Endothelial cell of umbilical vein (primary cell): ENCODE results near the gene DHRS7B. TPM values are rescaled to one million over a fixed set of nuclear protein-coding genes. Genes with fewer than 3 reads are reported as not detected.

Experiments used
- BruUV-seq: library from RNA; stranded (reverse); fragments of 400-500 nt; replicated peaks from 2 replicates; lab custom pipeline; 2021; lab: Mats Ljungman, UMichigan
- CTCF ChIA-PET: fragments of 300-600, 350-600 bp; sonication (Branson Sonifier 250); formaldehyde crosslinking; loops from one replicate; lab custom pipeline; 2021; ENCODE audit warnings: antibody characterized with exemption, inconsistent platforms; lab: Charles Lee
- POLR2A ChIA-PET: fragments of 300-600, 350-600 bp; sonication (Branson Sonifier 250); formaldehyde crosslinking; loops from one replicate; lab custom pipeline; 2021; ENCODE audit warnings: antibody characterized with exemption, inconsistent platforms; lab: Charles Lee
- DNase-seq: peaks from one replicate; pipeline ENCODE4 v3.0.0-alpha.2; 2011; ENCODE audit warnings: low read depth, low spot score
- FAIRE-seq: peaks from 2 replicates; lab custom pipeline; 2011; peaks lifted over from hg19 to GRCh38; lab: Jason Lieb, UNC
- H2AFZ ChIP-seq: 2 replicates; pipeline ENCODE4 v1.6.0; 2012; ENCODE audit warnings: low read depth, low read length, control low read depth, inconsistent platforms
- H3K27ac ChIP-seq: 2 replicates; pipeline ENCODE4 v1.5.1; 2011; ENCODE audit warnings: low read depth, mild to moderate bottlenecking, control low read depth, low read length, moderate library complexity; ENCODE audit not compliant: insufficient read depth
- H3K27me3 ChIP-seq, 2 experiments: 2 replicates each; pipeline versions ENCODE4 v1.6.0 to v1.6.1; 2011; ENCODE audit warnings: low read length in 2 of 2, mixed read lengths in 1 of 2; ENCODE audit not compliant: control insufficient read depth in 2 of 2, insufficient read depth in 2 of 2
- H3K36me3 ChIP-seq, 2 experiments: 2 replicates in 1 of 2; 3 replicates in 1 of 2; pipeline ENCODE4 v1.5.1; 2011; ENCODE audit warnings: low read length in 2 of 2, mild to moderate bottlenecking in 1 of 2, moderate library complexity in 1 of 2; ENCODE audit not compliant: control insufficient read depth in 2 of 2, insufficient read depth in 2 of 2; ENCODE audit errors: extremely low read depth in 1 of 2
- H3K4me1 ChIP-seq: 3 replicates; pipeline ENCODE4 v1.5.1; 2011; ENCODE audit warnings: mild to moderate bottlenecking, low read length; ENCODE audit not compliant: control insufficient read depth, insufficient read depth; ENCODE audit errors: extremely low read depth
- H3K4me2 ChIP-seq: 2 replicates; pipeline ENCODE4 v1.6.1; 2011; ENCODE audit warnings: low read length, control low read depth, mixed read lengths; ENCODE audit not compliant: insufficient read depth
- H3K4me3 ChIP-seq, 3 experiments: fragments of 200-600 bp in 1 of 3; sonication (generic), shearing (Covaris generic) in 1 of 3; replicated peaks in 1 of 3; 2 replicates each; pipeline ENCODE4 v1.5.1; 2011 to 2016; ENCODE audit warnings: control low read depth in 3 of 3, low read length in 3 of 3, mild to moderate bottlenecking in 2 of 3, inconsistent platforms in 1 of 3, low read depth in 1 of 3, moderate library complexity in 1 of 3; ENCODE audit not compliant: insufficient read depth in 1 of 3
- H3K79me2 ChIP-seq: 2 replicates; pipeline ENCODE4 v1.6.0; 2012; ENCODE audit warnings: low read length, inconsistent platforms; ENCODE audit not compliant: control insufficient read depth, insufficient read depth
- H3K9ac ChIP-seq: replicated peaks from 2 replicates; pipeline ENCODE3; 2011; ENCODE audit warnings: low read length, control low read depth; ENCODE audit not compliant: insufficient read depth; ENCODE audit errors: extremely low read depth
- H3K9me1 ChIP-seq: replicated peaks from 3 replicates; pipeline ENCODE4 v1.6.0; 2011; ENCODE audit warnings: mild to moderate bottlenecking, low read length; ENCODE audit not compliant: control insufficient read depth, insufficient read depth; ENCODE audit errors: extremely low read depth
- H3K9me3 ChIP-seq: replicated peaks from 2 replicates; pipeline ENCODE4 v1.5.1; 2012; ENCODE audit warnings: low read length, inconsistent platforms; ENCODE audit not compliant: control insufficient read depth, insufficient read depth
- H4K20me1 ChIP-seq: replicated peaks from 2 replicates; pipeline ENCODE3; 2011; ENCODE audit warnings: mild to moderate bottlenecking, low read length; ENCODE audit not compliant: control insufficient read depth, insufficient read depth; ENCODE audit errors: extremely low read depth
- EZH2 ChIP-seq: IDR thresholded peaks from 2 replicates; pipeline ENCODE4 v1.6.1; 2012; ENCODE audit warnings: borderline replicate concordance, low read depth, mild to moderate bottlenecking, moderate library complexity, low read length, inconsistent platforms; ENCODE audit not compliant: severe bottlenecking
- JUN ChIP-seq: IDR thresholded peaks from 2 replicates; pipeline ENCODE4 v1.6.1; 2011; ENCODE audit warnings: borderline replicate concordance, low read depth; ENCODE audit not compliant: insufficient read length, insufficient read depth
- MYC ChIP-seq: IDR thresholded peaks from one replicate; pipeline ENCODE4 v1.6.1; 2011; ENCODE audit warnings: mild to moderate bottlenecking, low read depth, low read length
- dilution Hi-C: fragments of 300-500 bp; cut with MboI; formaldehyde crosslinking; loops from one replicate; pipeline ENCODE4 v1.15.0; 2019; ENCODE audit warnings: low sequenced_read_pairs; ENCODE audit not compliant: extremely low pct_ligation_motif_present
- intact Hi-C: fragments of 100-400 bp; cut with micrococcal nuclease; formaldehyde crosslinking; loops from one replicate; pipeline ENCODE4 v1.10.0; 2022
- polyA plus RNA-seq, 4 experiments: library from polyadenylated mRNA; depleted of rRNA in 3 of 4; stranded (reverse) in 3 of 4; unstranded in 1 of 4; fragments of >200 nt; gene quantifications; 2 replicates each; pipeline versions ENCODE4 v1.2.1 to v1.2.3, GENCODE V29; 2011 to 2012; ENCODE audit warnings: missing spikeins in 1 of 4
- total RNA-seq: library from RNA; stranded (reverse); gene quantifications from 2 replicates; pipeline ENCODE4 v1.2.3, GENCODE V29; 2021
- TF ChIP-seq, protein P1 (sequence below), 2 donors: IDR thresholded peaks; 1 replicate in 1 of 2; 2 replicates in 1 of 2; pipeline ENCODE4 v1.5.1; 2011; ENCODE audit warnings: low read length in 2 of 2, mild to moderate bottlenecking in 2 of 2, moderate library complexity in 2 of 2, control low read depth in 1 of 2, inconsistent platforms in 1 of 2, low read depth in 1 of 2; ENCODE audit not compliant: insufficient read depth in 1 of 2; ENCODE audit errors: extremely low read depth in 1 of 2
- TF ChIP-seq, protein P2 (sequence below): IDR thresholded peaks from 2 replicates; pipeline ENCODE4 v1.6.1; 2011; ENCODE audit not compliant: insufficient read depth, insufficient read length

Gene DHRS7B
- total and polyA plus RNA-seq, 2 donors (not counting 3 experiments of a cell fraction or from before 2014, with no cell fraction given): 14.0 to 28.1 TPM

DNA sequence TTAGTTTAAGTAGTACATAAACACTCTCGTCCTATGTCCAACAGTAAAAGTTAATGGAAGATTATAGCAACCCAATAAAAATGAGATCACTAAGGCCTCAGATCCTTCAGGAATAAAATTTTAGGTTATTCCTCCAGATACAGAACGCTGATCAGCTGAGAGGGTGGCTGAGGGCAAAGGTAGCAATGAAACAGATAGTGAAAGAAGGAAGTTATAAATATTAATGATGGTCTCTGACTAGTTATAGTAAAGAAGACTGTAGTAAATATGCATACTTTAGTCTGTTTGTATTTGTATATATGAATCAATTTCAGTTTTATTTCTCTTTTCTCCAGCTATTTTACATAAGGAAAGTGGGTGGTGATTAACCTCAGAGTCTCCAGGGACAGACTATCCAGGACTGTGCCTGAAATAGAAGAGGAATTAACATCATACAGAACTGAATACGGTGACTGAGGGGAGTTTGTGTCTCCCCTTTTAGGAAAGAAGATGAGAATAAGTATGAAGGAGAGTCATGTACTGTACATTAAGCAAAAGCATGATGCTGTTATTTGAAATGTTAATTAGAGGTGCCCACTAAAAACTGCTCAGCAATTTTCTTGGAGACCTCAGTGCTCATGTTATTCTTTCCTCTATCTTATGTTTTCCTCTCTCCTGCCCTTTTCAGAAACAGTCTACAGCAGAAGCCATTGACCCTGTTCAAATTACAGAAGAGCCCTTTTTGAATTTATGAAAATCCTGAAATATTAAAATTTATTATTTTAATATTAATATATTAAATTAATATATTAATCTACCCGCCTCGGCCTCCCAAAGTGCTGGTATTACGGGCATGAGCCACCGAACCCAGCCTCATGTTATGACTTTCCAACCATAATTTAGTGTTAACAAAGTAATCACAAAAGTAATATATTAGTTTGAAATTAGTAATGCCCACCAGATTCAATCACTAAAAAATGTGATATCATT, 36.5 kb upstream of the DHRS7B start:
- no peak for FAIRE-seq

More for the DNA sequence above, 36.5 kb upstream of the DHRS7B start:
- ChIA-PET CTCF (interaction anchor here (1.1 kb wide), 1 partner anchor 9 kb away, joined by 5 read pairs; no protein-coding TSS in a partner anchor), POLR2A (no interaction called here)
- Histone ChIP-seq H3K79me2 (no peaks in the 10 kb centered on the region), H3K4me3 (no peak overlapping the region), H3K27ac (no peak overlapping the region), H3K4me2 (no peak overlapping the region), H3K36me3 (no peaks in the 10 kb centered on the region), H3K27me3 (peaks cover 0 to 5% of the 10 kb centered on the region in 2 experiments), H4K20me1 (no peaks in the 10 kb centered on the region), H3K9me1 (no peaks in the 10 kb centered on the region), H3K9me3 (no peaks in the 10 kb centered on the region), H2AFZ (no peak overlapping the region), H3K4me1 (no peaks in the 10 kb centered on the region), H3K9ac (no peak overlapping the region)
- no peak for DNase-seq
- no peak for TF ChIP-seq EZH2
- TF ChIP-seq, protein P1, sequence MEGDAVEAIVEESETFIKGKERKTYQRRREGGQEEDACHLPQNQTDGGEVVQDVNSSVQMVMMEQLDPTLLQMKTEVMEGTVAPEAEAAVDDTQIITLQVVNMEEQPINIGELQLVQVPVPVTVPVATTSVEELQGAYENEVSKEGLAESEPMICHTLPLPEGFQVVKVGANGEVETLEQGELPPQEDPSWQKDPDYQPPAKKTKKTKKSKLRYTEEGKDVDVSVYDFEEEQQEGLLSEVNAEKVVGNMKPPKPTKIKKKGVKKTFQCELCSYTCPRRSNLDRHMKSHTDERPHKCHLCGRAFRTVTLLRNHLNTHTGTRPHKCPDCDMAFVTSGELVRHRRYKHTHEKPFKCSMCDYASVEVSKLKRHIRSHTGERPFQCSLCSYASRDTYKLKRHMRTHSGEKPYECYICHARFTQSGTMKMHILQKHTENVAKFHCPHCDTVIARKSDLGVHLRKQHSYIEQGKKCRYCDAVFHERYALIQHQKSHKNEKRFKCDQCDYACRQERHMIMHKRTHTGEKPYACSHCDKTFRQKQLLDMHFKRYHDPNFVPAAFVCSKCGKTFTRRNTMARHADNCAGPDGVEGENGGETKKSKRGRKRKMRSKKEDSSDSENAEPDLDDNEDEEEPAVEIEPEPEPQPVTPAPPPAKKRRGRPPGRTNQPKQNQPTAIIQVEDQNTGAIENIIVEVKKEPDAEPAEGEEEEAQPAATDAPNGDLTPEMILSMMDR (IDR thresholded peaks at IDR 0.05; ENCODE audit: extremely low read depth in 1 of 2, insufficient read depth in 1 of 2, low read depth in 1 of 2, low read length in 2 of 2): no peak
- no peak for TF ChIP-seq MYC
- TF ChIP-seq, protein P2, sequence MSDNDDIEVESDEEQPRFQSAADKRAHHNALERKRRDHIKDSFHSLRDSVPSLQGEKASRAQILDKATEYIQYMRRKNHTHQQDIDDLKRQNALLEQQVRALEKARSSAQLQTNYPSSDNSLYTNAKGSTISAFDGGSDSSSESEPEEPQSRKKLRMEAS: no peak
- TF ChIP-seq JUN: no peak
- dilution Hi-C loops: no loop called here
- intact Hi-C loops: loop anchor here (10.0 kb wide), 1 partner anchor 285 kb away; no protein-coding TSS in a partner anchor
- no TSS peak for BruUV-seq
